ENCODE measurements around the gene RIOK1.

DNA sequence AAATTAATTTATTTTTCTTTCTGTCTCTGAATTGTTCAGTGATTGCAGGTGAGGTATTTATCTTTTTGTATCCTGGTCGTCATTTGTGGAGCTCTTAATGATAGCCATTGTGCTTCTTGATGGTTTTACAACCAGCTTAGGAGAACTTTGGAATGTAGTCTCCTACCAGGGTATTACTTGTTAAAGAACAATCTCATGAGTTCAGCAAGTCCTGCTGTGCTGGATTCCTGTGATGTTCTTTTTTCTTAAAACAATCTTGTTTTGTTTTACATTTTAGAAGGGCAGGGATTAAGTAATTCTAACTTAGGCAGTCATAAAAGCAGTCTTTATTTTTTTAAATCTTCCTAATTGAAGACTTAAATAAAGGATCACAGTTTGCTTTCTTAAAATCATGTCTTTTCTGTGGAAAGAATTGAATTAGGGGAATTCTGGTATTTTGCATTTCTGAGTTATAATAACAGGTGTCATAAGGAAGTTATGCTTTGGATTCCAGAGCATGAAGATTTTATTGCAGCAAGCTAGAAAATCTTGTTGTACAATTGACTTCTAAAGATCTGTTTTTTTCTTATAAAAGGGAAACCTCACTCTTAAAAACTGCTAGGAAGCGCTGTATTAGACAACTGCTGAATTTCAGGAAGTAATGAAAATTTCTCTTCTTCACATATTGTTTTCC lies 23.7 kb downstream of the RIOK1 start:
- no peak for TF ChIP-seq MCM5 (IDR thresholded peaks at IDR 0.05; ENCODE audit: low read depth)
- TF ChIP-seq SIN3A (IDR thresholded peaks at IDR 0.05; ENCODE audit: borderline replicate concordance in 2 of 2, control insufficient read depth in 1 of 2, low read depth in 2 of 2, low read length in 2 of 2), result no peak

All from K562 (cell line).